Gastrocnemius medialis (tissue), 4 donors: ENCODE results near the gene PRKG1. TPM values are rescaled to one million over a fixed set of nuclear protein-coding genes. Genes with fewer than 3 reads are reported as not detected.

ENCODE experiments used
- ATAC-seq, 2 donors: fragments of 150-250 bp; one replicate each; pipeline ENCODE4 v1.9.1; 2016
- DNase-seq, 2 donors: peaks; one replicate each; pipeline ENCODE4 v3.0.0-alpha.2; 2019
- H3K27ac ChIP-seq, 4 donors: fragments of 200-600 bp; sonication (generic); 1 replicate in 1 of 4; 2 replicates in 3 of 4; pipeline ENCODE4 v1.5.1; 2016 to 2018; ENCODE audit warnings: mild to moderate bottlenecking in 2 of 4, moderate library complexity in 1 of 4
- H3K27me3 ChIP-seq, 3 donors: fragments of 200-600 bp; sonication (generic) in 2 of 3; 1 replicate in 1 of 3; 2 replicates in 2 of 3; pipeline versions ENCODE4 v1.5.1 to v1.6.0; 2016 to 2019; ENCODE audit warnings: mild to moderate bottlenecking in 1 of 3, moderate library complexity in 1 of 3
- H3K36me3 ChIP-seq, 2 donors: fragments of 200-600 bp; sonication (generic) in 1 of 2; one replicate each; pipeline ENCODE4 v1.5.1; 2017 to 2018
- H3K4me1 ChIP-seq, 2 donors: fragments of 200-600 bp; sonication (generic) in 1 of 2; one replicate each; pipeline ENCODE4 v1.5.1; 2016 to 2017; ENCODE audit warnings: mild to moderate bottlenecking in 2 of 2
- H3K4me3 ChIP-seq, 4 donors: fragments of 200-600 bp; sonication (generic) in 3 of 4; 1 replicate in 1 of 4; 2 replicates in 3 of 4; pipeline ENCODE4 v1.5.1; 2016 to 2019; ENCODE audit warnings: mild to moderate bottlenecking in 2 of 4
- H3K9me3 ChIP-seq, 3 donors: fragments of 200-600 bp; sonication (generic) in 2 of 3; 1 replicate in 1 of 3; 2 replicates in 2 of 3; pipeline ENCODE4 v1.5.1; 2016 to 2019
- CTCF ChIP-seq, 5 experiments: fragments of 450-650 bp in 3 of 5; fragments of 200-600 bp in 2 of 5; sonication (generic) in 2 of 5; IDR thresholded peaks in 4 of 5; conservative IDR thresholded peaks in 1 of 5; 1 replicate in 4 of 5; 2 replicates in 1 of 5; pipeline ENCODE4 v1.5.1; 2016 to 2019; ENCODE audit warnings: antibody characterized with exemption in 5 of 5, mild to moderate bottlenecking in 3 of 5, moderate library complexity in 3 of 5
- POLR2A ChIP-seq, 2 donors: fragments of 450-650 bp; IDR thresholded peaks; one replicate each; pipeline ENCODE4 v1.6.1; 2017; ENCODE audit warnings: antibody characterized with exemption in 2 of 2, mild to moderate bottlenecking in 2 of 2, moderate library complexity in 2 of 2
- in situ Hi-C, 4 donors: fragments of 200-750 bp; cut with MboI; loops; one replicate each; pipeline versions ENCODE4 v1.15.0 to v1.8.0; 2017; ENCODE audit warnings: low sequenced_read_pairs in 4 of 4
- intact Hi-C: fragments of 100-400 bp; cut with DNase I; formaldehyde crosslinking; loops from one replicate; pipeline ENCODE4 v1.15.1; 2023; ENCODE audit warnings: low total_unique reads
- total RNA-seq, 4 donors: library from RNA; depleted of rRNA; stranded (reverse); fragments of >200 nt; gene quantifications; one replicate each; pipeline versions ENCODE4 v1.1.0 to v1.2.3, GENCODE V29; 2016

Gene PRKG1
- total RNA-seq, 4 donors from 2014 or later = 10.4 to 39.4 (median 25.1) TPM

GRCh38 chr10:51063166-51063565 is 11.1 kb upstream of the PRKG1 start:
- no peak for ATAC-seq
- in situ Hi-C loops (loop anchor here in 3 of 4 donors (10.0 to 25.0 kb wide), 3 partner anchors 349 to 899 kb away; no protein-coding TSS in a partner anchor), intact Hi-C loops (loop anchor here (2.0 kb wide), 1 partner anchor 360 kb away; no protein-coding TSS in a partner anchor)
- DNase-seq = no peak
- no peak overlapping the region for H3K4me3 ChIP-seq
- no peak for TF ChIP-seq POLR2A (IDR thresholded peaks at IDR 0.05)
- TF ChIP-seq CTCF (IDR thresholded peaks at IDR 0.05 in 4 of 5, conservative IDR thresholded peaks at IDR 0.05 in 1 of 5) = no peak
- no peak overlapping the region for H3K27ac ChIP-seq
- H3K27me3 ChIP-seq = no peaks in the 10 kb centered on the region
- peaks cover 0 to 4% of the 10 kb centered on the region in 2 donors for H3K4me1 ChIP-seq
- peaks cover 0 to 1% (median 0%) of the 10 kb centered on the region in 3 donors for H3K9me3 ChIP-seq
- no peaks in the 10 kb centered on the region for H3K36me3 ChIP-seq

GRCh38 chr10:51063659-51064535 is 10.4 kb upstream of the PRKG1 start:
- in situ Hi-C loops = loop anchor here in 3 of 4 donors (10.0 to 25.0 kb wide), 3 partner anchors 348 to 898 kb away; no protein-coding TSS in a partner anchor

GRCh38 chr10:51066231-51066630 is 8.1 kb upstream of the PRKG1 start:
- no peak for TF ChIP-seq POLR2A (IDR thresholded peaks at IDR 0.05)
- TF ChIP-seq CTCF (IDR thresholded peaks at IDR 0.05 in 4 of 5, conservative IDR thresholded peaks at IDR 0.05 in 1 of 5) = no peak
- intact Hi-C loops = no loop called here
- DNase-seq (no peak), ATAC-seq (no peak)
- no peaks in the 10 kb centered on the region for H3K36me3 ChIP-seq
- no peaks in the 10 kb centered on the region for H3K27me3 ChIP-seq
- H3K27ac ChIP-seq = no peak overlapping the region
- H3K4me3 ChIP-seq = no peak overlapping the region
- H3K4me1 ChIP-seq = peaks cover 0 to 4% of the 10 kb centered on the region in 2 donors
- no peaks in the 10 kb centered on the region for H3K9me3 ChIP-seq
- in situ Hi-C loops = loop anchor here in 3 of 4 donors (5.0 to 25.0 kb wide), 4 partner anchors 346 to 896 kb away; no protein-coding TSS in a partner anchor

More at GRCh38 chr10:51063659-51064535, 10.4 kb upstream of the PRKG1 start:
- H3K27me3 ChIP-seq = no peaks in the 10 kb centered on the region
- DNase-seq (no peak), ATAC-seq (peak in 1 of 2 donors; percentile 41)
- no peaks in the 10 kb centered on the region for H3K36me3 ChIP-seq
- H3K4me1 ChIP-seq = peaks cover 0 to 4% of the 10 kb centered on the region in 2 donors
- H3K27ac ChIP-seq = no peak overlapping the region
- TF ChIP-seq CTCF (IDR thresholded peaks at IDR 0.05 in 4 of 5, conservative IDR thresholded peaks at IDR 0.05 in 1 of 5) (peak; percentile 12 to 59 (median 49)), POLR2A (IDR thresholded peaks at IDR 0.05) (no peak)
- no peaks in the 10 kb centered on the region for H3K9me3 ChIP-seq
- no peak overlapping the region for H3K4me3 ChIP-seq
- intact Hi-C loops = loop anchor here (2.0 kb wide), 1 partner anchor 359 kb away; no protein-coding TSS in a partner anchor

DNA sequence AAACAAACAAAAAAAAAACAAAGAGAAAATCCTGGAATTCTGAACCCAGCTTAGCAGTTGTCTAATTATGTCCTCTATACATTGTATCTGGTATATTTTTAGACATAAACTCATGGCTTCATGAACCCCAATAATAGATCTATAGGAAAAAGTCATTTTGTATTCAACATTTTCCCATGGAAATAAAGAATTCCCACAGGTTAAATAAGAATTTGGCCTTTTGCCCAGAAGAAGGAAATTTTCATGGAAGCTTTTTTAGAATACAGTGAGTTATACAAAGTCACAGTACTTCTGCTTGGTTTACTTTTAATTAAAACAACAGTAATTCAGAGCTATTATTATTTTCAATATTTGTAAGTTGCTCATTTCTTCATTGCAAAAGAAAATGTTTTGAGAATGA is 2.1 kb upstream of the PRKG1 start:
- H3K36me3 ChIP-seq = no peaks in the 10 kb centered on the region
- no peak overlapping the region for H3K27ac ChIP-seq
- DNase-seq (no peak), ATAC-seq (no peak)
- no peak for TF ChIP-seq CTCF (IDR thresholded peaks at IDR 0.05 in 4 of 5, conservative IDR thresholded peaks at IDR 0.05 in 1 of 5)
- no peak for TF ChIP-seq POLR2A (IDR thresholded peaks at IDR 0.05)
- H3K4me1 ChIP-seq = peaks cover 6 to 10% of the 10 kb centered on the region in 2 donors
- no peak overlapping the region for H3K4me3 ChIP-seq
- intact Hi-C loops = no loop called here
- no peaks in the 10 kb centered on the region for H3K27me3 ChIP-seq
- no peaks in the 10 kb centered on the region for H3K9me3 ChIP-seq
- in situ Hi-C loops = loop anchor here in 3 of 4 donors (10.0 to 25.0 kb wide), 3 partner anchors 340 to 890 kb away; no protein-coding TSS in a partner anchor
